ENCODE data around the gene HINT2. TPM values are rescaled to one million over a fixed set of nuclear protein-coding genes. Genes with fewer than 3 reads are reported as not detected.

Gene HINT2
- total RNA-seq, 1 experiment from 2014 or later, result 35.9 TPM

GRCh38 chr9:35806101-35806500 lies 8.7 kb downstream of the HINT2 start:
- H3K9me3 ChIP-seq (ENCODE audit: control insufficient read depth, low read depth, low read length), result no peaks in the 10 kb centered on the region
- DNase-seq, result no peak
- H2BK20ac ChIP-seq (ENCODE audit: low read depth, low read length, poor library complexity, severe bottlenecking), result no peak overlapping the region
- no peaks in the 10 kb centered on the region for H3K79me2 ChIP-seq (ENCODE audit: insufficient read depth, low read length)
- H3K79me1 ChIP-seq (ENCODE audit: insufficient read depth, low read depth, low read length, poor library complexity, severe bottlenecking), result no peaks in the 10 kb centered on the region
- H3K4me2 ChIP-seq (ENCODE audit: insufficient read depth, insufficient read length, low read length), result no peak overlapping the region
- H4K20me1 ChIP-seq (ENCODE audit: control insufficient read depth, insufficient read depth, insufficient read length), result no peaks in the 10 kb centered on the region
- Mint-ChIP-seq H3K4me3 (no peak overlapping the region; a peak in 1 of 5 replicates), H3K4me1 (no peaks in the 10 kb centered on the region), H3K27me3 (ENCODE audit: low read depth) (no peaks in the 10 kb centered on the region; the same call in 1 of the 2 replicates), H3K27ac (no peak overlapping the region; a peak in 1 of 7 replicates), H3K9me3 (no peaks in the 10 kb centered on the region), H3K36me3 (ENCODE audit: insufficient read depth in 1 of 3, low read depth in 3 of 3) (peaks cover 7 to 35% (median 15%) of the 10 kb centered on the region in 3 experiments; a peak in 6 of 7 replicates)
- no peak overlapping the region for H3T11ph ChIP-seq (ENCODE audit: low read length)
- H3K4me1 ChIP-seq (ENCODE audit: insufficient read depth, low read length), result no peaks in the 10 kb centered on the region
- H3K14ac ChIP-seq (ENCODE audit: insufficient read depth, low read length), result no peak overlapping the region
- no peak overlapping the region for H4K91ac ChIP-seq (ENCODE audit: insufficient read length, low read depth, low read length)
- H3K18ac ChIP-seq (ENCODE audit: insufficient read length, low read depth, low read length), result no peak overlapping the region
- H2BK5ac ChIP-seq (ENCODE audit: insufficient read length, low read length), result no peak overlapping the region
- H3K9ac ChIP-seq (ENCODE audit: extremely low read depth, insufficient read length, low read length), result no peak overlapping the region
- no peak overlapping the region for H2AK5ac ChIP-seq (ENCODE audit: insufficient read length, low read length)
- no peak overlapping the region for H2BK15ac ChIP-seq (ENCODE audit: low read depth, low read length)
- H2AFZ ChIP-seq (ENCODE audit: low read length), result no peak overlapping the region
- H3K27me3 ChIP-seq (ENCODE audit: insufficient read depth, low read length), result no peaks in the 10 kb centered on the region
- no CpG with 5 or more reads among the region's 8 CpGs for WGBS (ENCODE audit: extremely low coverage, insufficient read length, low lambda C conversion rate)
- no peaks in the 10 kb centered on the region for H3K23me2 ChIP-seq (ENCODE audit: insufficient read length, low read depth, low read length, poor library complexity, severe bottlenecking)
- no peak overlapping the region for H3K56ac ChIP-seq (ENCODE audit: insufficient read length, low read depth, low read length)
- no peak overlapping the region for H2BK120ac ChIP-seq (ENCODE audit: low read depth, low read length, poor library complexity, severe bottlenecking)
- no peak overlapping the region for H3K4ac ChIP-seq (ENCODE audit: low read depth, low read length)
- H4K8ac ChIP-seq (replicated peaks; ENCODE audit: insufficient read length, low read depth, low read length), result no peak overlapping the region
- H3K27ac ChIP-seq (ENCODE audit: insufficient read length, low read depth, low read length), result no peak overlapping the region
- no peak for TF ChIP-seq CTCF (conservative IDR thresholded peaks at IDR 0.05)
- no peak overlapping the region for H4K5ac ChIP-seq (ENCODE audit: insufficient read length, low read depth, low read length)
- no peak overlapping the region for H3K23ac ChIP-seq (ENCODE audit: insufficient read length, low read depth, low read length)
- H2BK12ac ChIP-seq (ENCODE audit: insufficient read length, low read depth, low read length), result no peak overlapping the region

All from H9 (cell line).